ENCODE results near the gene TEPSIN.
A peak's percentile ranks its signal among the peaks of the same experiment; 100 is the strongest.

TEPSIN gene, protein sequence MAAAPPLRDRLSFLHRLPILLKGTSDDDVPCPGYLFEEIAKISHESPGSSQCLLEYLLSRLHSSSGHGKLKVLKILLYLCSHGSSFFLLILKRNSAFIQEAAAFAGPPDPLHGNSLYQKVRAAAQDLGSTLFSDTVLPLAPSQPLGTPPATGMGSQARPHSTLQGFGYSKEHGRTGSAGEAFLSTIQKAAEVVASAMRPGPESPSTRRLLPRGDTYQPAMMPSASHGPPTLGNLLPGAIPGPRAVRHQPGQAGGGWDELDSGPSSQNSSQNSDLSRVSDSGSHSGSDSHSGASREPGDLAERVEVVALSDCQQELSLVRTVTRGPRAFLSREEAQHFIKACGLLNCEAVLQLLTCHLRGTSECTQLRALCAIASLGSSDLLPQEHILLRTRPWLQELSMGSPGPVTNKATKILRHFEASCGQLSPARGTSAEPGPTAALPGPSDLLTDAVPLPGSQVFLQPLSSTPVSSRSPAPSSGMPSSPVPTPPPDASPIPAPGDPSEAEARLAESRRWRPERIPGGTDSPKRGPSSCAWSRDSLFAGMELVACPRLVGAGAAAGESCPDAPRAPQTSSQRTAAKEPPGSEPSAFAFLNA

GRCh38 chr17:81238815-81239713 is at the start of gene TEPSIN, which contains the start of gene NDUFAF8:
Gene TEPSIN (minus strand): TSS chr17:81239055. CDS start chr17:81239033, 22 bp downstream.
Gene NDUFAF8 (plus strand): TSS chr17:81239318. CDS start chr17:81239364, 46 bp downstream.
- DNase-seq, result peak; percentile 92 to 94

DNA sequence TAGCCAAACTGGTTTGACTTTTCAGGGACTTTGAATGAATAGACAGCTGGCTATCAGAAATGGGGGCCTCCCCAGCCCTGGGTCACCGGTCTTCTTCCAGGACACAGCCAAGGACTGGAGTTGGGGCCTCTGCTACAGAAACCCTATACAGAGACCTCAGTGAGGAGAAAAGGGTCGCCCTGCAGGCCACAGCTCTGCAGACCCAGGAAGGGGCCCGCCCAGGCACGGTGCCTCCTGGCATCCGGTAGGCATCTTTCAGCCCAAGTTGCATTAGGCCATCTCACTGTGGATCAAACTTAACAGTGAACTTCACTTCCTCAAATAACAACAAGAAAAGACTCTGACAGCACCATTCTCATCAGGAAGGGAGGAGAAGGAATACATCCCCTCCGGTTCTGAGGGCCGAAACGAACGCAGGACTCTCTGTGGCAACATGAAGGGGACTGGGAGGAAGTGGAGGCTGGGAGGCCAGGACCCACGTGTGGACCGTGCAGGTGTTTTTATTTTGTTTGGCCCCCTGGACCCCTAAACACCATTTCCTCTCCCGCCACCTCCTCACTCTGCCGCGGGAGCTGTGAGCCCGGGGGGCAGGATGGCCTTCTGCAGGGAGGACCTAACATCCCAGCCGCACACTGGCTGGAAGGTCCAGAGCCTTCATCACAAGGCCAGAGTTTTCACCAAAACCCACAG is 49.0 kb upstream of the TEPSIN start:
- no peak for DNase-seq

GRCh38 chr17:81287152-81287551 is 48.3 kb upstream of the TEPSIN start:
- DNase-seq, result no peak

GRCh38 chr17:81286491-81287145 is 47.8 kb upstream of the TEPSIN start:
- DNase-seq, result no peak

GRCh38 chr17:81285894-81286293 is 47.0 kb upstream of the TEPSIN start:
- DNase-seq, result no peak

- peak; percentile 38 to 40 for DNase-seq
These were observed 46.5 kb upstream of the TEPSIN start for GRCh38 chr17:81285179-81285878.

DNA sequence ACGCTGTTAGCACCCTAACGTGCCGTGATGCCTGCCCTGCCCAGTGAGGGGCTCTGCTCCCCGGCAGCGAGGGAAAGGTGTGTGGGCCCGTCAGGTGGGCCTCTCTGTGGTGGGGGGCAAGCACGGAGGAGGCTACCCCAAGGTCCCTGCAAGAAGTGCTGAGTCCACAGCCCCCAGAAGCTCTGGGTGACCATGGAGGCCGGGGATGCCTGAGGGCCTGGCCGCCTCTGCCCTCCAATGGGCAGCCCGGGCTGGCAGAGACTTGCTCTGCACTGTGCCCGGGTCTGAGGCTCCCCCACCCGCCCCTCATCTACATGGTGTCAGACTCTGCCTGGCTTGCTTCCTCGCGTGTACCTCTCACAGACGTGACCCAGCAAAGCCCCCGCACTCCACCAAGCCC is 44.0 kb upstream of the TEPSIN start:
- no peak for DNase-seq

GRCh38 chr17:81282141-81282540 is 43.3 kb upstream of the TEPSIN start:
- DNase-seq, result no peak

GRCh38 chr17:81280571-81280970 is 41.7 kb upstream of the TEPSIN start:
- DNase-seq, result no peak

DNA sequence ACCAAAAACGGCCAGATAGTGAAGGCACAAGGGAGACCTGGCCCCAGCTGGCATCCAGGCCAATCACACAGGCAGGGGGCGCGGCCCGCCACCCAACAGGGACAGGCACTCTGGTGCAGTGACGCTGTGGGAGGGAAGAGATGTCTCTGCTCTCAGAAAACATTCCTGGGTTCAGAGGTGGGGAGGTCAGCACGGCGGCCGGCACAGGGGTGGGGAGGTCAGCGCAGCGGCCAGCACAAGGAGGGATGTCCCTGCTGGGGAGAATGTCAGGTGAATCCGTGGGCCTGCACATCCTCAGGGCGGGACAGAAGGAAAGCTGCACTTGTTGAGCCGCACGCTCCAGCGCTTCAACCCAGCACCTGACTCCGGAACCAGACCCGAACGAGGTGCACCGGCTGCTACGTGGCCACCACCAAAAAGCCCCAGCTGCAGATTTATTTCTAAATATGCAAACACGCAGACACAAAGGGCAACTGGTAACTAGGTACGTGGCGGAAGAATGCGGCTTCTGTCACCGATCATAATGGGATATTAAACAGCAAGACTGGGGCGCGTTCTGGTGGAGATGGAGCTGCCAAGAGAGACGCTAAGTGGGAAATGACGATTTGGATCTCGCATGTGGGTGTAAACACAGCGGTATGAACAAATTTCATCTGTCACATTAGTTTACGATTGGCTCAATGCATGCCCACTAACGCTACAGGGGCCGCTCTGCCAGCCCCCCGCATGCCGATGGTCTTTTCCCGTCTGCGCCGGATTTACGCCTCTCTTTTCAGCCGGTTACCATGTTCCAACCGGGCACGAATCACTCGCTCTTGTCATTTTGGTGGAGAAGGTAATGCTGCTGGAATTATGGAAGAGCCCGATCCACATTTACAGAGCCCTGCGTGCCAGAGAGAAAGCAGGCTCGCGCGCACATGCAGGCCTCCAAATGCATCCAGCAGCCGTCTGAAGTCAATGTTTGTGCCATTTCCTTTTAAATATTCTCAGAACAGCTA is 40.7 kb upstream of the TEPSIN start:
- no peak for DNase-seq

DNA sequence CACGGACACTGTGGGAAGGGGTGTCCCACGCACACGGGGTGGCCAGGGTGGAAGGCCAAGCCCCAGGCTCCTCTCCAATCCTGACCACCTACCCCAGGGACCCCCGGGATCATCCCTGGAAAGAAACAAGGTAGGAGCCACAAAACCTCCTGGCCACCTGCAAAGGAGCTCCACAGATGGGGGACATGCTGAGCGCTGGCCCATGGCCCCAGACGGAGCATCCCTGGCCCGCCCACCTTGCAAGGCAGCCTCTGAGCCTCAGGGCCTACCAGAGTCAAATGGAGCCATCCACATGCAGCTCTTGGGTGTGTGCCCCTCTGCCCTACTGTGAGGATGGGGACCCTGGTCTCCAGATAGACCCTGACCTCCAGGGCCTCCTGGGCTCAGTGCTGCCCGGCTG is 40.0 kb upstream of the TEPSIN start:
- no peak for DNase-seq

DNA sequence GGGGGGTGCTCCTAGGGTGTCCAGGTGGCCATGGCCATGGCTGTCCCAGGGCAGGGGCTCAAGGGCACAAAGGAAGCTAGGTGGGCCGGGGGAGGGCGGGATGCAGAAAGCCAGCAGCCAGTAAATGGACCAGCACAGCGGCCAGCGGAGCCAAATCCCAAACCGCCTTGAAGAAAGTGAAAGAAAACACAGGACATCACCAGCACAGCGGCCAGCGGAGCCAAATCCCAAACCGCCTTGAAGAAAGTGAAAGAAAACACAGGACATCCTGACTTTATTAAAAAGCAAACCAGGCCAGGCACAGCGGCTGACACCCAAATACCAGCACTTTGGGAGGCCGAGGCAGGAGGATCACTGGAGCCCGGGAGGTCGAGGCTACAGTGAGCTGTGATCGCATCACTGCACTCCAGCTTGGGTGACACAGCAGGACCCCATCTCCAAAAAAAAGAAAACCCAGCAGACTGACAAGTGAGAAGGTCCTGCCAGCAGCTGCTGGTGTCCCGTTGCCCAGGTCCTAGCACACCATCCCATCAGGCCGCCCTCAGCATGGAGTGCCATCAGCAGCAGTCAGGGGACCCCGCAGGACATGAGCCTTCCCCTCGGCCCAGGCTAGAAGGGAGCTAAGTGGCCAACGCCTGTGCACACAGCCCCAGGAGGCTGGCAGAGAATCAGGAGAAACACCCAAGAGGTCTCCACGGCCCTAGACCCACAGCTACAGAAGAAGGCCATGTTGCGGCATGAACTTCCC is 39.3 kb upstream of the TEPSIN start:
- DNase-seq, result no peak

DNA sequence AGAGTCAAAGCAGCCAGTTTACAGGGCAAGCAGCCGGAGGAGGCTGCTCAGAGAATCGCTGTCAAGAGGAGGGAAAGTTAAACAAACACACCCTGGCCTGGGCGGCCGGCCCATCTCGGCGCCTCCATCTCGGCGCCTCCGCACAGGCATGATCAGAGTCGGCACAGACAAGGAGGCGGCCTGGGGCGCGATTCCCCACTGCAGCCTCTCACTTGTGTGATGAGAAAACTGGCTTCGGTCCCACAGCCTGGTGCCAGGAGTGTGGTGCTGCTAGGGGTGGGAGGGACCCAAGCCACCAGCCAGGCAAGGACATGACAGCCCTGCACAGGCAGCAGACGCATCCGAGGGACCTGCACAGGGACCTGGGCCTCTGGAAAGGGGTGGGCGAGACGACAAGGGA is 38.6 kb upstream of the TEPSIN start:
- no peak for DNase-seq

DNA sequence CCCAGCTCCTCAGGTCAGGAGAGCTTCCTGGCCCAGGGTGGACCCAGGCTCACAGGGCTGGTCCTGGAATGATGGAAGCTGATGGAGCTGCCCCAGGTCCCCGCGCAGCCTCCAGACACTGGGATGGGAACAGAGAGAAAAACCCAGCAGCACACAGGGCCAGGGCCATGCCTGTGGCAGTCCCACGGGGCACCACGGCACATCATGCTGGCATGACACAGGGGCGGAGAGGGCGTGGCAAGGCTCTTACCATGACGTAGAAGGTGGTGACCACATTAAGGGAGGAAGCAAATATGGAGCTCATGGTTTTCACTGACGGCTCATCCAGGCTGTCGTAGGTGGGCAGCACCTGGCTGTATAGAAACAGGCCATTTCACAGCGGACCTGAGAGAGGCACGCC is 37.9 kb upstream of the TEPSIN start:
- no peak for DNase-seq

DNA sequence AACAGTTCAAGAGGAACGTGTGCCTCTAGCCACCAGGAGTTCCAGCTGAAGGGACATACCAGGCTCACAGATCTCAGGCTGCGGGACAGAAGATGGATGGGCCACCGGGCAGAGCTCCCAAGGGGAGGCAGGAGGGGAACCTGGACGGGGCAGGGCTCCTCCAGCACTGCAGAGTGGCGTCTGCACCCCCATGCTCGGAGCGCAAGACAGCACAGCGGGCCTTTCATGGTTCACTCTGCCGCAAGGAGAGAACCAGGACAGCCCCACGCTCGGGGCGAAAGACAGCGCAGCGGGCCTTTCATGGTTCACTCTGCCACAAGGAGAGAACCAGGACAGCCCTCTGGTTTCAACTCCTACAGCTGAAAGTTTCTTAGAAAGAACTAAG is 35.6 kb upstream of the TEPSIN start:
- DNase-seq, result no peak

- no peak for DNase-seq
These were observed 35.0 kb upstream of the TEPSIN start for GRCh38 chr17:81273698-81274470.

DNA sequence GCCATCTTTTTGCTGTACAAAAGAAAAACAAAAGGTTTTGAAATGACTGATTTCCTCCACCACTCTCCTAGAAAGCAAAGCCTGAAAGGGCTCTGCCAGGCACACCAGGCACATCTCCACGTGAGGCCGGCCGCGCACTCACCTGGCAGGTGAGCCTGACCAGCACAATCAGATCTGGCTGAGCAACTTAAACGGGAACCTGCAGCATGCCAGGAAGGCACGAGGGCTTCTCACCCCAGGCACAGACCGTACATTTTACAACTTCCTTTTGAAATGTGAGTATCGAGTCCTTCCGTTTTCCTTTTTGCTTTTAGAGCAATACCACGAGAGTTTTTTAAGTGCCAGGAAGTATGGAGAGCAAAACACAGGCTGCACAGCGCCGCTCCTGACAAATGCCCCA is 33.8 kb upstream of the TEPSIN start:
- no peak for DNase-seq

DNA sequence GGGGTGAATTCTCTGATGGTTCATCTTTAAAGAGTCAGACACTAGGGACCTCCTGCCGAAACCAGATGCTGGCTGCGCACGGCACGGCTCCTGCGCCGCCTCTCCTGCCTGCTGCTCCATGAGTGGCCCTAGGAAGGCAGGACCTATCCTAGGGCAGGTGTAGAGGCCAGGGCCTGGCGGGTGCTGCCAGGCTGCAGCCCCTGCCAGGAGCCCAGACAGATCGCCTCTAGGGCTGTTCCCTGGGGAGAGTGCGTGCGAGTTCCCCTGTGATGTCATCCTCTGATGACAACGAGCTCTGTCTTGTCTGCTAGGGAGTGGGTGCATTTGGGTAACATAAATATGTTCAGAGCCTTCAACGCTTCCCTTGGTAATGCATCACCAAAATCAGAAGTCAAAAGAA is 32.4 kb upstream of the TEPSIN start:
- no peak for DNase-seq

GRCh38 chr17:81270279-81270678 is 31.4 kb upstream of the TEPSIN start:
- no peak for DNase-seq
